NCI-H1417 treated with DMSO at 0.1 percent for 48 hours (cell line): Measurements from ENCODE around the gene SMAD7.
A peak's percentile ranks its signal among the peaks of the same experiment; 100 is the strongest.

Source experiments
- DNase-seq: peaks from one replicate; lab custom pipeline; 2025; lab: John Stamatoyannopoulos, UW

SMAD7 gene

GRCh38 chr18:48929941-48930713 lies 20.6 kb downstream of the SMAD7 start:
- DNase-seq, result no peak

- no peak for DNase-seq
Observed at GRCh38 chr18:48929212-48929612, 21.6 kb downstream of the SMAD7 start.

GRCh38 chr18:48928787-48929186 lies 22.0 kb downstream of the SMAD7 start:
- peak; percentile 87 for DNase-seq

GRCh38 chr18:48927286-48928080 lies 23.3 kb downstream of the SMAD7 start:
- DNase-seq, result no peak

- DNase-seq, result peak; percentile 24
Observed at GRCh38 chr18:48926420-48926857, 24.3 kb downstream of the SMAD7 start.

GRCh38 chr18:48925491-48925780 lies 25.3 kb downstream of the SMAD7 start:
- DNase-seq, result no peak

- no peak for DNase-seq
Observed at GRCh38 chr18:48924630-48925490, 25.9 kb downstream of the SMAD7 start.

GRCh38 chr18:48923746-48924629 lies 26.8 kb downstream of the SMAD7 start:
- DNase-seq, result no peak

- DNase-seq, result no peak
Observed at GRCh38 chr18:48922801-48923730, 27.7 kb downstream of the SMAD7 start.

- DNase-seq, result no peak
Observed at GRCh38 chr18:48922226-48922800, 28.5 kb downstream of the SMAD7 start.

GRCh38 chr18:48921305-48922225 lies 29.2 kb downstream of the SMAD7 start:
- DNase-seq, result no peak

- no peak for DNase-seq
Observed at GRCh38 chr18:48920408-48921038, 30.2 kb downstream of the SMAD7 start.

- DNase-seq, result no peak
Observed at GRCh38 chr18:48919547-48919946, 31.2 kb downstream of the SMAD7 start.

GRCh38 chr18:48918660-48919456 lies 31.9 kb downstream of the SMAD7 start:
- no peak for DNase-seq

- DNase-seq, result no peak
Observed at GRCh38 chr18:48917579-48918517, 32.9 kb downstream of the SMAD7 start.

- DNase-seq, result no peak
Observed at GRCh38 chr18:48915626-48916425, 34.9 kb downstream of the SMAD7 start.
